ENCODE data around the gene PTCHD1. TPM values are rescaled to one million over a fixed set of nuclear protein-coding genes. Genes with fewer than 3 reads are reported as not detected.
A peak's percentile ranks its signal among the peaks of the same experiment; 100 is the strongest.

PTCHD1 gene
- total RNA-seq, 3 donors from 2014 or later, result not detected

DNA sequence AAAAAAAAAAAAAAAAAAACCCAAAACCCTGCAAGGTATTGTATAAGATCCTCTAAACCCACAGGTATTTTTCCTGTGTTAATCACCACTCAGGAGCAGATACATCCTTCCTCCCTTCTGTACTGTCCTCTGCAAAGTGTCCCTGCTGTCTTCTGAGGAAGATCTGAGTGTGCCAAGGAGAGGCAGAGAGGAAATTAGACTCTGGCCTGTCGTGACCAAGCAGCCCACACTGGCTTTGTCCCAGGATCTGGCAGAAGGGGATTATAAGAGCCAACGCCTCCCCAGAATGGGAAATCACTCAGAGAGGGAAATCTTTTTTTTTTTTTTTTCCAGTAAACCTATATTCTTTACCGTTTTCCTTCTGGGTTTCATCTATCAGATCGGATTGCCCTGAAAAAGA lies 39.6 kb downstream of the PTCHD1 start:
- Mint-ChIP-seq H3K27me3 (ENCODE audit: low read depth) (no peaks in the 10 kb centered on the region), H3K4me3 (no peak overlapping the region), H3K9me3 (no peaks in the 10 kb centered on the region), H3K4me1 (ENCODE audit: low read depth) (no peaks in the 10 kb centered on the region), H3K36me3 (ENCODE audit: insufficient read depth) (no peaks in the 10 kb centered on the region)
- DNase-seq, result no peak
- ATAC-seq, result no peak

- Mint-ChIP-seq H3K4me3 (no peak overlapping the region), H3K27me3 (ENCODE audit: low read depth) (no peaks in the 10 kb centered on the region), H3K4me1 (ENCODE audit: low read depth) (no peaks in the 10 kb centered on the region), H3K9me3 (no peaks in the 10 kb centered on the region), H3K36me3 (ENCODE audit: insufficient read depth) (no peaks in the 10 kb centered on the region)
- DNase-seq (no peak), ATAC-seq (no peak)
These were observed 41.9 kb downstream of the PTCHD1 start for GRCh38 chrX:23376581-23376980.

GRCh38 chrX:23380581-23380980 lies 45.9 kb downstream of the PTCHD1 start:
- Mint-ChIP-seq H3K9me3 (no peaks in the 10 kb centered on the region), H3K36me3 (ENCODE audit: insufficient read depth) (no peaks in the 10 kb centered on the region), H3K4me1 (ENCODE audit: low read depth) (peaks cover 2% of the 10 kb centered on the region), H3K27me3 (ENCODE audit: low read depth) (peaks cover 2% of the 10 kb centered on the region), H3K4me3 (no peak overlapping the region)
- ATAC-seq (no peak), DNase-seq (no peak)

- peak in 1 of 2 donors; percentile 53 for ATAC-seq
- DNase-seq, result no peak
- Mint-ChIP-seq H3K36me3 (ENCODE audit: insufficient read depth) (no peaks in the 10 kb centered on the region), H3K4me3 (no peak overlapping the region), H3K9me3 (no peaks in the 10 kb centered on the region), H3K4me1 (ENCODE audit: low read depth) (peaks cover 2% of the 10 kb centered on the region), H3K27me3 (ENCODE audit: low read depth) (peaks cover 2% of the 10 kb centered on the region)
These were observed 46.7 kb downstream of the PTCHD1 start for GRCh38 chrX:23381099-23382087.

DNA sequence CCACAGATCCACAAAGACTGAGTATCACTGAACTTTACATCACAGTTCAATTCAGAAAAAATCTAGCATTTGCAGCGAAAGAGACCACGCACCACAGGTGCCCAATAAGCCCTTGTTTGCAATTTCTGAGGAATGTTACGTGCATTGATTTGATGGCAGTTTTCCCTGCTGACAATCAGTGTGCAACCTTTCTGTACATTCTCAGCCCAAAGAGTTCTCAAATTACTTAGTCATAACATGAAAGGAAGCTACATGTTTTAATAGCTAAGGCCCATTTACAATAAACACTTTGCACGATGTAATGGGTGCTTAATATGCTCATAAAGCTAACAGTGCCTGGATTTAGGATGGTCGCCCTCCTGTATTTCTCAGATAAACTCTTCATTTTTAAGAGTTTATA lies 47.9 kb downstream of the PTCHD1 start:
- DNase-seq, result no peak
- Mint-ChIP-seq H3K9me3 (no peaks in the 10 kb centered on the region), H3K4me3 (no peak overlapping the region), H3K4me1 (ENCODE audit: low read depth) (peaks cover 2% of the 10 kb centered on the region), H3K27me3 (ENCODE audit: low read depth) (peaks cover 2% of the 10 kb centered on the region), H3K36me3 (ENCODE audit: insufficient read depth) (no peaks in the 10 kb centered on the region)
- no peak for ATAC-seq

- H3K36me3 Mint-ChIP-seq (ENCODE audit: insufficient read depth), result no peaks in the 10 kb centered on the region
- no peak for DNase-seq
- H3K9me3 Mint-ChIP-seq, result no peaks in the 10 kb centered on the region
- peaks cover 2% of the 10 kb centered on the region for H3K4me1 Mint-ChIP-seq (ENCODE audit: low read depth)
- ATAC-seq, result no peak
- H3K4me3 Mint-ChIP-seq, result no peak overlapping the region
- peaks cover 2% of the 10 kb centered on the region for H3K27me3 Mint-ChIP-seq (ENCODE audit: low read depth)
These were observed 48.8 kb downstream of the PTCHD1 start for GRCh38 chrX:23383411-23383810.

- Mint-ChIP-seq H3K4me3 (no peak overlapping the region), H3K27me3 (ENCODE audit: low read depth) (peaks cover 2% of the 10 kb centered on the region), H3K36me3 (ENCODE audit: insufficient read depth) (no peaks in the 10 kb centered on the region), H3K4me1 (ENCODE audit: low read depth) (peaks cover 2% of the 10 kb centered on the region), H3K9me3 (no peaks in the 10 kb centered on the region)
- no peak for ATAC-seq
- DNase-seq, result no peak
These were observed 50.6 kb downstream of the PTCHD1 start for GRCh38 chrX:23385242-23385641.

GRCh38 chrX:23386260-23386659 lies 51.6 kb downstream of the PTCHD1 start:
- H3K9me3 Mint-ChIP-seq, result no peaks in the 10 kb centered on the region
- peaks cover 2% of the 10 kb centered on the region for H3K27me3 Mint-ChIP-seq (ENCODE audit: low read depth)

DNA sequence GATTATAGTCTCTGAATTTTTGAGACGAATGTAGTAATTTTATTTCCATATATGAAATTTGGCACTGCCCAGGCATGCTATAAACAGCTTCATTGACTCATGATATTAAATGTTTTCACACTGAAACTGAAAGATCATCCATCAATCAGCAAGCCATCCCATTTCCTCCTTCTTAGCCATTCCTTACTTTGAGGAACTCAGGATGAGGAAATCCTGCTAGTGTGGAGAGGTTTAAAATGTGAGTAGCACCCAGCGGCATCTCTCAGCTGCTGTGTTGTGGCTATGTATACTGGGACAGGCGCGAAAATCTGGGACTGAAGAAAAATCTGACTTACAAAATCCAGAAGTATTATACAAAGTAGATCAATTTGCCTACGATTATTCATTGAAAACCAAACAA lies 52.1 kb downstream of the PTCHD1 start:
- H3K27me3 Mint-ChIP-seq (ENCODE audit: low read depth), result peaks cover 2% of the 10 kb centered on the region
- no peak for DNase-seq
- ATAC-seq, result no peak
- no peak overlapping the region for H3K4me3 Mint-ChIP-seq
- H3K9me3 Mint-ChIP-seq, result no peaks in the 10 kb centered on the region
- peaks cover 2% of the 10 kb centered on the region for H3K4me1 Mint-ChIP-seq (ENCODE audit: low read depth)
- no peaks in the 10 kb centered on the region for H3K36me3 Mint-ChIP-seq (ENCODE audit: insufficient read depth)

More at GRCh38 chrX:23386260-23386659, 51.6 kb downstream of the PTCHD1 start:
- peaks cover 2% of the 10 kb centered on the region for H3K4me1 Mint-ChIP-seq (ENCODE audit: low read depth)
- no peaks in the 10 kb centered on the region for H3K36me3 Mint-ChIP-seq (ENCODE audit: insufficient read depth)
- DNase-seq (no peak), ATAC-seq (no peak)
- no peak overlapping the region for H3K4me3 Mint-ChIP-seq

GRCh38 chrX:23387550-23388184 lies 53.0 kb downstream of the PTCHD1 start:
- no peak for ATAC-seq
- DNase-seq, result no peak
- no peak overlapping the region for H3K4me3 Mint-ChIP-seq
- no peaks in the 10 kb centered on the region for H3K4me1 Mint-ChIP-seq (ENCODE audit: low read depth)
- H3K27me3 Mint-ChIP-seq (ENCODE audit: low read depth), result no peaks in the 10 kb centered on the region
- H3K36me3 Mint-ChIP-seq (ENCODE audit: insufficient read depth), result no peaks in the 10 kb centered on the region
- H3K9me3 Mint-ChIP-seq, result no peaks in the 10 kb centered on the region

- no peaks in the 10 kb centered on the region for H3K36me3 Mint-ChIP-seq (ENCODE audit: insufficient read depth)
- H3K27me3 Mint-ChIP-seq (ENCODE audit: low read depth), result no peaks in the 10 kb centered on the region
- no peaks in the 10 kb centered on the region for H3K9me3 Mint-ChIP-seq
- no peak overlapping the region for H3K4me3 Mint-ChIP-seq
- ATAC-seq (no peak), DNase-seq (no peak)
- no peaks in the 10 kb centered on the region for H3K4me1 Mint-ChIP-seq (ENCODE audit: low read depth)
These were observed 54.6 kb downstream of the PTCHD1 start for GRCh38 chrX:23389196-23389792.

GRCh38 chrX:23390979-23391378 lies 56.3 kb downstream of the PTCHD1 start:
- Mint-ChIP-seq H3K4me1 (ENCODE audit: low read depth) (no peaks in the 10 kb centered on the region), H3K27me3 (ENCODE audit: low read depth) (no peaks in the 10 kb centered on the region), H3K4me3 (no peak overlapping the region), H3K9me3 (no peaks in the 10 kb centered on the region), H3K36me3 (ENCODE audit: insufficient read depth) (no peaks in the 10 kb centered on the region)
- no peak for ATAC-seq
- no peak for DNase-seq

GRCh38 chrX:23392195-23392594 lies 57.5 kb downstream of the PTCHD1 start:
- Mint-ChIP-seq H3K4me3 (no peak overlapping the region), H3K4me1 (ENCODE audit: low read depth) (no peaks in the 10 kb centered on the region), H3K9me3 (no peaks in the 10 kb centered on the region), H3K27me3 (ENCODE audit: low read depth) (no peaks in the 10 kb centered on the region), H3K36me3 (ENCODE audit: insufficient read depth) (no peaks in the 10 kb centered on the region)
- ATAC-seq (no peak), DNase-seq (no peak)

- Mint-ChIP-seq H3K4me1 (ENCODE audit: low read depth) (no peaks in the 10 kb centered on the region), H3K36me3 (ENCODE audit: insufficient read depth) (no peaks in the 10 kb centered on the region), H3K27me3 (ENCODE audit: low read depth) (no peaks in the 10 kb centered on the region), H3K4me3 (no peak overlapping the region), H3K9me3 (no peaks in the 10 kb centered on the region)
- DNase-seq, result no peak
- ATAC-seq, result no peak
These were observed 59.8 kb downstream of the PTCHD1 start for GRCh38 chrX:23394421-23394820.

Data from activated T-cell treated with anti-CD3 and anti-CD28 coated beads, Interleukin-2, amount 50 U/mL, for 4 hours (primary cell).